ENCODE results near the gene SYMPK.

SYMPK gene

DNA sequence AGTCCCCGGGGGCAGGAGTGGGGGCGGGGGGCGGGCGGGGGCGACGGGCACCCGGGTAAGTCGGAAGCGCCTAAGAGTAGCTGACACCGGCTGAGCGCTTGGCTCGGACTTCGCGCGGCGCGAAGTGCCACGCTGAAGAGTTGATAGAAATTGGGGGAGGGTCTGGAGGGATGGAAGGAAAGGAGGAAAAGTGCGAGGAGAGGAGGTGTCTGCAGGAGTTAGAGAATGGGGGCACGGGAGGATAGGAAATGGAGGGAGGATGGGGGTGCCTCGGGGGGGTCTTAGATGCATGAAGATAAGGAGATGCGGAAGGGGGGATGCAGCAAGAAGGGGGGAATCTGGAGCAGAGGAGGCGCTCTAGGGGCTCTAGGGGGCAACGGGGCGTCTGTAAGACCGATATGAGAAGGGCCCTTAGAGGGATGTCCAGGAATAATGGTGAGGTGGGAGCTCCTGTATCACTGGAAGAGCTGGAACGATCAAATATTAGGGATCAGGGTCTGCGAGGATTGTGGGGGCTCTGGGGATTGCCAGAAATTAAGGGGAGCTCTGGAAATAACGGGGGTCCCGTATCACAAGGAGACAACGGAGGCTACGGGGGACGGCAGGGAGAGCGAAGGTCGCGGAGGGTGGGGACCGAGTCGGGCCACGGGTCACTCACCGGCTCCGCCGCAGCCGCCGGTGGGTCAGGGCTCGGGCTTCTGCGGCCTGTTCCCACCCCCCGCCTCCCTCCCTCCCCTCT is 39.1 kb upstream of the SYMPK start, which contains the start of gene MYPOP (continued):
- TF ChIP-seq, protein P1, sequence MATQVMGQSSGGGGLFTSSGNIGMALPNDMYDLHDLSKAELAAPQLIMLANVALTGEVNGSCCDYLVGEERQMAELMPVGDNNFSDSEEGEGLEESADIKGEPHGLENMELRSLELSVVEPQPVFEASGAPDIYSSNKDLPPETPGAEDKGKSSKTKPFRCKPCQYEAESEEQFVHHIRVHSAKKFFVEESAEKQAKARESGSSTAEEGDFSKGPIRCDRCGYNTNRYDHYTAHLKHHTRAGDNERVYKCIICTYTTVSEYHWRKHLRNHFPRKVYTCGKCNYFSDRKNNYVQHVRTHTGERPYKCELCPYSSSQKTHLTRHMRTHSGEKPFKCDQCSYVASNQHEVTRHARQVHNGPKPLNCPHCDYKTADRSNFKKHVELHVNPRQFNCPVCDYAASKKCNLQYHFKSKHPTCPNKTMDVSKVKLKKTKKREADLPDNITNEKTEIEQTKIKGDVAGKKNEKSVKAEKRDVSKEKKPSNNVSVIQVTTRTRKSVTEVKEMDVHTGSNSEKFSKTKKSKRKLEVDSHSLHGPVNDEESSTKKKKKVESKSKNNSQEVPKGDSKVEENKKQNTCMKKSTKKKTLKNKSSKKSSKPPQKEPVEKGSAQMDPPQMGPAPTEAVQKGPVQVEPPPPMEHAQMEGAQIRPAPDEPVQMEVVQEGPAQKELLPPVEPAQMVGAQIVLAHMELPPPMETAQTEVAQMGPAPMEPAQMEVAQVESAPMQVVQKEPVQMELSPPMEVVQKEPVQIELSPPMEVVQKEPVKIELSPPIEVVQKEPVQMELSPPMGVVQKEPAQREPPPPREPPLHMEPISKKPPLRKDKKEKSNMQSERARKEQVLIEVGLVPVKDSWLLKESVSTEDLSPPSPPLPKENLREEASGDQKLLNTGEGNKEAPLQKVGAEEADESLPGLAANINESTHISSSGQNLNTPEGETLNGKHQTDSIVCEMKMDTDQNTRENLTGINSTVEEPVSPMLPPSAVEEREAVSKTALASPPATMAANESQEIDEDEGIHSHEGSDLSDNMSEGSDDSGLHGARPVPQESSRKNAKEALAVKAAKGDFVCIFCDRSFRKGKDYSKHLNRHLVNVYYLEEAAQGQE (tag by site-specific recombination; IDR thresholded peaks at IDR 0.05): no peak
- TF ChIP-seq, protein P2, sequence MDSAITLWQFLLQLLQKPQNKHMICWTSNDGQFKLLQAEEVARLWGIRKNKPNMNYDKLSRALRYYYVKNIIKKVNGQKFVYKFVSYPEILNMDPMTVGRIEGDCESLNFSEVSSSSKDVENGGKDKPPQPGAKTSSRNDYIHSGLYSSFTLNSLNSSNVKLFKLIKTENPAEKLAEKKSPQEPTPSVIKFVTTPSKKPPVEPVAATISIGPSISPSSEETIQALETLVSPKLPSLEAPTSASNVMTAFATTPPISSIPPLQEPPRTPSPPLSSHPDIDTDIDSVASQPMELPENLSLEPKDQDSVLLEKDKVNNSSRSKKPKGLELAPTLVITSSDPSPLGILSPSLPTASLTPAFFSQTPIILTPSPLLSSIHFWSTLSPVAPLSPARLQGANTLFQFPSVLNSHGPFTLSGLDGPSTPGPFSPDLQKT (IDR thresholded peaks at IDR 0.05; ENCODE audit: borderline replicate concordance, low read depth, low read length): no peak
- TF ChIP-seq WT1 (tag by site-specific recombination; IDR thresholded peaks at IDR 0.05) (no peak), MEIS1 (CRISPR knock-in tag; IDR thresholded peaks at IDR 0.05; ENCODE audit: borderline replicate concordance) (no peak), ZNF121 (tag by site-specific recombination; IDR thresholded peaks at IDR 0.05) (no peak), ZNF621 (tag by site-specific recombination; IDR thresholded peaks at IDR 0.05) (no peak), ZFP37 (tag by site-specific recombination; IDR thresholded peaks at IDR 0.05) (no peak), ZNF514 (tag by site-specific recombination; IDR thresholded peaks at IDR 0.05) (no peak), KLF1 (tag by site-specific recombination; IDR thresholded peaks at IDR 0.05) (no peak), ZNF473 (tag by site-specific recombination; IDR thresholded peaks at IDR 0.05) (no peak)
- TF ChIP-seq, protein P3, sequence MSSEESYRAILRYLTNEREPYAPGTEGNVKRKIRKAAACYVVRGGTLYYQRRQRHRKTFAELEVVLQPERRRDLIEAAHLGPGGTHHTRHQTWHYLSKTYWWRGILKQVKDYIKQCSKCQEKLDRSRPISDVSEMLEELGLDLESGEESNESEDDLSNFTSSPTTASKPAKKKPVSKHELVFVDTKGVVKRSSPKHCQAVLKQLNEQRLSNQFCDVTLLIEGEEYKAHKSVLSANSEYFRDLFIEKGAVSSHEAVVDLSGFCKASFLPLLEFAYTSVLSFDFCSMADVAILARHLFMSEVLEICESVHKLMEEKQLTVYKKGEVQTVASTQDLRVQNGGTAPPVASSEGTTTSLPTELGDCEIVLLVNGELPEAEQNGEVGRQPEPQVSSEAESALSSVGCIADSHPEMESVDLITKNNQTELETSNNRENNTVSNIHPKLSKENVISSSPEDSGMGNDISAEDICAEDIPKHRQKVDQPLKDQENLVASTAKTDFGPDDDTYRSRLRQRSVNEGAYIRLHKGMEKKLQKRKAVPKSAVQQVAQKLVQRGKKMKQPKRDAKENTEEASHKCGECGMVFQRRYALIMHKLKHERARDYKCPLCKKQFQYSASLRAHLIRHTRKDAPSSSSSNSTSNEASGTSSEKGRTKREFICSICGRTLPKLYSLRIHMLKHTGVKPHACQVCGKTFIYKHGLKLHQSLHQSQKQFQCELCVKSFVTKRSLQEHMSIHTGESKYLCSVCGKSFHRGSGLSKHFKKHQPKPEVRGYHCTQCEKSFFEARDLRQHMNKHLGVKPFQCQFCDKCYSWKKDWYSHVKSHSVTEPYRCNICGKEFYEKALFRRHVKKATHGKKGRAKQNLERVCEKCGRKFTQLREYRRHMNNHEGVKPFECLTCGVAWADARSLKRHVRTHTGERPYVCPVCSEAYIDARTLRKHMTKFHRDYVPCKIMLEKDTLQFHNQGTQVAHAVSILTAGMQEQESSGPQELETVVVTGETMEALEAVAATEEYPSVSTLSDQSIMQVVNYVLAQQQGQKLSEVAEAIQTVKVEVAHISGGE (tag by site-specific recombination; conservative IDR thresholded peaks at IDR 0.05; ENCODE audit: low read depth): 0 out of 2 replicates have a peak, but pooled peaks have one; percentile 12
- TF ChIP-seq, protein P4, sequence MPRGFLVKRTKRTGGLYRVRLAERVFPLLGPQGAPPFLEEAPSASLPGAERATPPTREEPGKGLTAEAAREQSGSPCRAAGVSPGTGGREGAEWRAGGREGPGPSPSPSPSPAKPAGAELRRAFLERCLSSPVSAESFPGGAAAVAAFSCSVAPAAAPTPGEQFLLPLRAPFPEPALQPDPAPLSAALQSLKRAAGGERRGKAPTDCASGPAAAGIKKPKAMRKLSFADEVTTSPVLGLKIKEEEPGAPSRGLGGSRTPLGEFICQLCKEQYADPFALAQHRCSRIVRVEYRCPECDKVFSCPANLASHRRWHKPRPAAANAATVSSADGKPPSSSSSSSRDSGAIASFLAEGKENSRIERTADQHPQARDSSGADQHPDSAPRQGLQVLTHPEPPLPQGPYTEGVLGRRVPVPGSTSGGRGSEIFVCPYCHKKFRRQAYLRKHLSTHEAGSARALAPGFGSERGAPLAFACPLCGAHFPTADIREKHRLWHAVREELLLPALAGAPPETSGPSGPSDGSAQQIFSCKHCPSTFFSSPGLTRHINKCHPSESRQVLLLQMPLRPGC (tag by site-specific recombination; IDR thresholded peaks at IDR 0.05): no peak
- TF ChIP-seq, protein P5, sequence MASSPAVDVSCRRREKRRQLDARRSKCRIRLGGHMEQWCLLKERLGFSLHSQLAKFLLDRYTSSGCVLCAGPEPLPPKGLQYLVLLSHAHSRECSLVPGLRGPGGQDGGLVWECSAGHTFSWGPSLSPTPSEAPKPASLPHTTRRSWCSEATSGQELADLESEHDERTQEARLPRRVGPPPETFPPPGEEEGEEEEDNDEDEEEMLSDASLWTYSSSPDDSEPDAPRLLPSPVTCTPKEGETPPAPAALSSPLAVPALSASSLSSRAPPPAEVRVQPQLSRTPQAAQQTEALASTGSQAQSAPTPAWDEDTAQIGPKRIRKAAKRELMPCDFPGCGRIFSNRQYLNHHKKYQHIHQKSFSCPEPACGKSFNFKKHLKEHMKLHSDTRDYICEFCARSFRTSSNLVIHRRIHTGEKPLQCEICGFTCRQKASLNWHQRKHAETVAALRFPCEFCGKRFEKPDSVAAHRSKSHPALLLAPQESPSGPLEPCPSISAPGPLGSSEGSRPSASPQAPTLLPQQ (tag by site-specific recombination; IDR thresholded peaks at IDR 0.05): peak; percentile 17; the same call in 1 of the 2 replicates
- TF ChIP-seq, protein P6, sequence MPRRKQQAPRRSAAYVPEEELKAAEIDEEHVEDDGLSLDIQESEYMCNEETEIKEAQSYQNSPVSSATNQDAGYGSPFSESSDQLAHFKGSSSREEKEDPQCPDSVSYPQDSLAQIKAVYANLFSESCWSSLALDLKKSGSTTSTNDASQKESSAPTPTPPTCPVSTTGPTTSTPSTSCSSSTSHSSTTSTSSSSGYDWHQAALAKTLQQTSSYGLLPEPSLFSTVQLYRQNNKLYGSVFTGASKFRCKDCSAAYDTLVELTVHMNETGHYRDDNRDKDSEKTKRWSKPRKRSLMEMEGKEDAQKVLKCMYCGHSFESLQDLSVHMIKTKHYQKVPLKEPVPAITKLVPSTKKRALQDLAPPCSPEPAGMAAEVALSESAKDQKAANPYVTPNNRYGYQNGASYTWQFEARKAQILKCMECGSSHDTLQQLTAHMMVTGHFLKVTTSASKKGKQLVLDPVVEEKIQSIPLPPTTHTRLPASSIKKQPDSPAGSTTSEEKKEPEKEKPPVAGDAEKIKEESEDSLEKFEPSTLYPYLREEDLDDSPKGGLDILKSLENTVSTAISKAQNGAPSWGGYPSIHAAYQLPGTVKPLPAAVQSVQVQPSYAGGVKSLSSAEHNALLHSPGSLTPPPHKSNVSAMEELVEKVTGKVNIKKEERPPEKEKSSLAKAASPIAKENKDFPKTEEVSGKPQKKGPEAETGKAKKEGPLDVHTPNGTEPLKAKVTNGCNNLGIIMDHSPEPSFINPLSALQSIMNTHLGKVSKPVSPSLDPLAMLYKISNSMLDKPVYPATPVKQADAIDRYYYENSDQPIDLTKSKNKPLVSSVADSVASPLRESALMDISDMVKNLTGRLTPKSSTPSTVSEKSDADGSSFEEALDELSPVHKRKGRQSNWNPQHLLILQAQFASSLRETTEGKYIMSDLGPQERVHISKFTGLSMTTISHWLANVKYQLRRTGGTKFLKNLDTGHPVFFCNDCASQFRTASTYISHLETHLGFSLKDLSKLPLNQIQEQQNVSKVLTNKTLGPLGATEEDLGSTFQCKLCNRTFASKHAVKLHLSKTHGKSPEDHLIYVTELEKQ (tag by site-specific recombination; IDR thresholded peaks at IDR 0.05; ENCODE audit: borderline replicate concordance): no peak
- TF ChIP-seq, protein P7, sequence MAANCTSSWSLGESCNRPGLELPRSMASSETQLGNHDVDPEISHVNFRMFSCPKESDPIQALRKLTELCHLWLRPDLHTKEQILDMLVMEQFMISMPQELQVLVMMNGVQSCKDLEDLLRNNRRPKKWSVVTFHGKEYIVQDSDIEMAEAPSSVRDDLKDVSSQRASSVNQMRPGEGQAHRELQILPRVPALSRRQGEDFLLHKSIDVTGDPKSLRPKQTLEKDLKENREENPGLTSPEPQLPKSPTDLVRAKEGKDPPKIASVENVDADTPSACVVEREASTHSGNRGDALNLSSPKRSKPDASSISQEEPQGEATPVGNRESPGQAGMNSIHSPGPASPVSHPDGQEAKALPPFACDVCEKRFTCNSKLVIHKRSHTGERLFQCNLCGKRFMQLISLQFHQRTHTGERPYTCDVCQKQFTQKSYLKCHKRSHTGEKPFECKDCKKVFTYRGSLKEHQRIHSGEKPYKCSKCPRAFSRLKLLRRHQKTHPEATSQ (tag by site-specific recombination; IDR thresholded peaks at IDR 0.05): no peak
- TF ChIP-seq, protein P8, sequence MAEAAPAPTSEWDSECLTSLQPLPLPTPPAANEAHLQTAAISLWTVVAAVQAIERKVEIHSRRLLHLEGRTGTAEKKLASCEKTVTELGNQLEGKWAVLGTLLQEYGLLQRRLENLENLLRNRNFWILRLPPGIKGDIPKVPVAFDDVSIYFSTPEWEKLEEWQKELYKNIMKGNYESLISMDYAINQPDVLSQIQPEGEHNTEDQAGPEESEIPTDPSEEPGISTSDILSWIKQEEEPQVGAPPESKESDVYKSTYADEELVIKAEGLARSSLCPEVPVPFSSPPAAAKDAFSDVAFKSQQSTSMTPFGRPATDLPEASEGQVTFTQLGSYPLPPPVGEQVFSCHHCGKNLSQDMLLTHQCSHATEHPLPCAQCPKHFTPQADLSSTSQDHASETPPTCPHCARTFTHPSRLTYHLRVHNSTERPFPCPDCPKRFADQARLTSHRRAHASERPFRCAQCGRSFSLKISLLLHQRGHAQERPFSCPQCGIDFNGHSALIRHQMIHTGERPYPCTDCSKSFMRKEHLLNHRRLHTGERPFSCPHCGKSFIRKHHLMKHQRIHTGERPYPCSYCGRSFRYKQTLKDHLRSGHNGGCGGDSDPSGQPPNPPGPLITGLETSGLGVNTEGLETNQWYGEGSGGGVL (tag by site-specific recombination; IDR thresholded peaks at IDR 0.05): peak; percentile 63
- TF ChIP-seq, protein P9, sequence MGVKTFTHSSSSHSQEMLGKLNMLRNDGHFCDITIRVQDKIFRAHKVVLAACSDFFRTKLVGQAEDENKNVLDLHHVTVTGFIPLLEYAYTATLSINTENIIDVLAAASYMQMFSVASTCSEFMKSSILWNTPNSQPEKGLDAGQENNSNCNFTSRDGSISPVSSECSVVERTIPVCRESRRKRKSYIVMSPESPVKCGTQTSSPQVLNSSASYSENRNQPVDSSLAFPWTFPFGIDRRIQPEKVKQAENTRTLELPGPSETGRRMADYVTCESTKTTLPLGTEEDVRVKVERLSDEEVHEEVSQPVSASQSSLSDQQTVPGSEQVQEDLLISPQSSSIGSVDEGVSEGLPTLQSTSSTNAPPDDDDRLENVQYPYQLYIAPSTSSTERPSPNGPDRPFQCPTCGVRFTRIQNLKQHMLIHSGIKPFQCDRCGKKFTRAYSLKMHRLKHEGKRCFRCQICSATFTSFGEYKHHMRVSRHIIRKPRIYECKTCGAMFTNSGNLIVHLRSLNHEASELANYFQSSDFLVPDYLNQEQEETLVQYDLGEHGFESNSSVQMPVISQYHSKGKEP (tag by site-specific recombination; IDR thresholded peaks at IDR 0.05): no peak

All from HEK293 (cell line).